SK-N-MC (cell line): ENCODE measurements around the gene DSCAM.

Experiments used
- DNase-seq: peaks from one replicate; pipeline ENCODE4 v3.0.0-alpha.2; 2011; ENCODE audit warnings: low read depth, low spot score
- H3K27ac ChIP-seq: fragments of 200-600 bp; sonication (generic); 2 replicates; pipeline ENCODE4 v1.5.1; 2016; ENCODE audit warnings: mixed run types
- H3K36me3 ChIP-seq: fragments of 200-600 bp; sonication (generic); 2 replicates; pipeline ENCODE4 v1.6.1; 2017; ENCODE audit warnings: antibody characterized with exemption, low read length, mixed read lengths; ENCODE audit not compliant: insufficient read depth
- H3K4me3 ChIP-seq: fragments of 200-600 bp; sonication (generic); 2 replicates; pipeline ENCODE4 v1.5.1; 2016
- H3K9ac ChIP-seq: fragments of 200-600 bp; sonication (generic); 2 replicates; pipeline ENCODE4 v1.8.0; 2017; ENCODE audit warnings: mixed run types, mixed read lengths; ENCODE audit not compliant: insufficient read length
- H3K9me3 ChIP-seq: fragments of 200-600 bp; sonication (generic); 2 replicates; pipeline ENCODE4 v1.6.1; 2017; ENCODE audit warnings: low read depth, mild to moderate bottlenecking, antibody characterized with exemption, low read length, moderate library complexity, mixed read lengths
- EZH2 ChIP-seq: fragments of 200-600 bp; sonication (generic); IDR thresholded peaks from one replicate; pipeline ENCODE4 v1.6.1; 2017; ENCODE audit warnings: antibody characterized with exemption
- FOXP2 ChIP-seq: optimal IDR thresholded peaks from 2 replicates; pipeline ENCODE3; 2011; ENCODE audit warnings: mild to moderate bottlenecking, moderate library complexity; ENCODE audit not compliant: insufficient read depth; ENCODE audit errors: extremely low read length, control extremely low read depth
- POLR2AphosphoS5 ChIP-seq: IDR thresholded peaks from 2 replicates; pipeline ENCODE4 v1.6.1; 2012; ENCODE audit warnings: mild to moderate bottlenecking, low read depth, low read length, borderline replicate concordance

The DSCAM gene

DNA sequence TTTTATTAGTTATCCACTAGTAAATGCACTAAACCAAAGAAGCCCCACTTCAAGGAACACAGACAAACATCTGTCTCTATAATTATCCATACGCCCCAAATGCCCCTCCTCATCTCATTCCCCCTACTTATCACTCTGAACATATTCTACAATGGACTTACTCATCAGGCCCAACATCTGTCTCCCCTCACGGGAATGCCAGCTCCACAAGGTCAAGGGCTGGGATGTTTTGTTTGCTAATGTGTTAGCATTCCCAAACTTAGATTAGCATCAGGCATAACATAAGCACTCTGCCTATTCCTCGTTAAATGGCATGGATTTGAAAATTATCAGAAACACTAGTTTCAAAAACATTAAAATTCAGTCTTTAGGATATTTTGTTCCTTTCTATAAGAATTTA, 279.5 kb downstream of the DSCAM start:
- H3K36me3 ChIP-seq, result no peaks in the 10 kb centered on the region
- DNase-seq, result no peak
- no peaks in the 10 kb centered on the region for H3K9me3 ChIP-seq
- H3K27ac ChIP-seq, result no peak overlapping the region
- no peak overlapping the region for H3K4me3 ChIP-seq
- no peak overlapping the region for H3K9ac ChIP-seq
- TF ChIP-seq POLR2AphosphoS5 (no peak), EZH2 (no peak), FOXP2 (no peak)

DNA sequence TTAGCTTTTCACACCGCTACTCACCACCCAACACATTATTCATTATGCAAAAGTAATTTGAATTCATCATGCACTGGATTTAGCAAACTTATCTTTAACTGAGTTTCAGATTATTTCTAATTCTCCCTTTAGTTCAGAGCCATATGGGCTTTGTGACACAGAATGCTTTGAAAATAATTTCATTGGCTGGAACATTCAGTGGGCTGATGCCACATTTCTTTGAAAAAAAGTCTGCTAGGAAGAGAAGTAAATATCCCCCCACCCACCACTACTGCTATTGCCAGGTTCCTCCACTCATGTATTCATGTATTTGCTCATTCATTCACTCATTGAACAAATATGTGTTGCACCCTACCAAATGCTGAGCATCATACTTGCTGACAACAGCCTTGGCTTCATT, 280.5 kb downstream of the DSCAM start:
- H3K27ac ChIP-seq, result no peak overlapping the region
- no peak for DNase-seq
- no peaks in the 10 kb centered on the region for H3K36me3 ChIP-seq
- TF ChIP-seq POLR2AphosphoS5 (no peak), FOXP2 (no peak), EZH2 (no peak)
- H3K4me3 ChIP-seq, result no peak overlapping the region
- no peak overlapping the region for H3K9ac ChIP-seq
- no peaks in the 10 kb centered on the region for H3K9me3 ChIP-seq

DNA sequence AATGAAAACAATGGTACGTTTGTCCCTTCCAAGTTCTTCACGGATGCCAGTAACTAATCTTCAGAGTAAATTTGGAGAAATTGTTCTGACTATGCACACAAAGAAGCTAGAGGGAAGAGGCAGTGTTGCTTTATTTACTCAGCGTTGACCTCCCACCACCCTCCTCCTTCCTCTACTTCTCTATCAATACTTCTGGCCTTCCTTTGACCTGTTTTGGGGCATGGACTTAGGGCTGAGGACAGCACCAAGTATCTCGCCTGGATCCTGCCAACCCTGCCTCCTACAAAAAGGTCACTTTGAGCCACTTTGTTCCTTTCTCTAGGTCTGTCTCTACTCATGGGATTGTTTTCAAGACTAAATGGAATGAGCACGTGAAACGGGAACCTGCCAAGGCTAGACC, 282.6 kb downstream of the DSCAM start:
- H3K9ac ChIP-seq, result no peak overlapping the region
- no peaks in the 10 kb centered on the region for H3K36me3 ChIP-seq
- H3K9me3 ChIP-seq, result no peaks in the 10 kb centered on the region
- no peak overlapping the region for H3K4me3 ChIP-seq
- no peak for DNase-seq
- TF ChIP-seq FOXP2 (no peak), POLR2AphosphoS5 (no peak), EZH2 (no peak)
- H3K27ac ChIP-seq, result no peak overlapping the region

DNA sequence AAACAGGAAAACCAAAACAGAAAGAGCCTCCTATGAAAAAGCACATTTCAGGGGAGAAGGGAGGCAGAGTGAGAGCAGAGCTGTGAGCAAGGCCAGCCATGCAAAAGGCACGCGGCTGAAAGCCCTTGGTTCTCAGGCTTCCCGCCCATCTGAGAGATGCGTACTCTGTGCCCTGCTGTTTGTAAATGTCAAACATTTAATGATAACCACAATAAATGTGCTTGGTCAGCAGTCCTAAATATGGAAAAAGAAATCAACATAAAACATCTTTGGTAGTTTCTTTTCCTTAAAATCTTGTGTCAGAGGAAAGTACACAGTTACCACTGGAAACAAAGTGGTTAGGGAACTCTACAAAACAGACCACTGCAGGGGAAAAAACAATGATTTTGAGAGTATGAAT, 283.1 kb downstream of the DSCAM start:
- no peak for DNase-seq
- Histone ChIP-seq H3K9ac (no peak overlapping the region), H3K9me3 (no peaks in the 10 kb centered on the region), H3K36me3 (no peaks in the 10 kb centered on the region), H3K27ac (no peak overlapping the region), H3K4me3 (no peak overlapping the region)
- TF ChIP-seq FOXP2 (no peak), EZH2 (no peak), POLR2AphosphoS5 (no peak)

DNA sequence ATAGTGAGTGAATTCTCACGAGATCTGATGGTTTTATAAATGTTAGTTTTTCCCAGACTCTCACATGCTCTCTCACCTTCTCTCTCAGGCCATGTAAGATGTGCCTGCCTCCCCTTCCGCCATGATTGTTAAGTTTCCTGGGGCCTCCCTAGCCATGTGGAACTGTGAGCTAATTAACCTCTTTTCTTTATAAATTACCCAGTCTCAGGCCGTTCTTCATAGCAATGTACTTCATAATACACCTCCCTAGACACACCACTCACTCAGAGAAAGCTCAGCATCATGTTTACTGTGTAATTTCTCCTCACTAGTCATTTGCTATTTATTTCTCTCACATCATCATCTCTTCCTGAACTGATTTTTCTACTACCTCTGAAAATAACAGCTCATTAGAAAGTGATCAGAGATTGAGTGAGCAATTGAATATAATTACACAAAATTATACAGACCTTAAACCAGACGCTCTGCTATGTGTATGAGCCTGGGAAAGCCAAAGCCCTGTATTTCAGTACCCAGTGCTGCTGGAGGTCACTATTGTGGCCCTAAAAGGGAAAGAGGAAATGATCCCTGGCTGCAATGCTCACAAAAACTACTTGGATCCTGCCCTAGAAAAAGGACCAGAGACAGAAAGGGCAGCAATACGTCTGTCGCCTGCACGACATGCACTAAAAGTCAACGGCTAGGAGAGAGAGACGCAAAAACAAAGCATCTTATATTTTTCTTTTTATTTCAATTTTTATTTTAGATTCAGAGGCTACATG, 284.5 kb downstream of the DSCAM start:
- TF ChIP-seq EZH2, result no peak

DNA sequence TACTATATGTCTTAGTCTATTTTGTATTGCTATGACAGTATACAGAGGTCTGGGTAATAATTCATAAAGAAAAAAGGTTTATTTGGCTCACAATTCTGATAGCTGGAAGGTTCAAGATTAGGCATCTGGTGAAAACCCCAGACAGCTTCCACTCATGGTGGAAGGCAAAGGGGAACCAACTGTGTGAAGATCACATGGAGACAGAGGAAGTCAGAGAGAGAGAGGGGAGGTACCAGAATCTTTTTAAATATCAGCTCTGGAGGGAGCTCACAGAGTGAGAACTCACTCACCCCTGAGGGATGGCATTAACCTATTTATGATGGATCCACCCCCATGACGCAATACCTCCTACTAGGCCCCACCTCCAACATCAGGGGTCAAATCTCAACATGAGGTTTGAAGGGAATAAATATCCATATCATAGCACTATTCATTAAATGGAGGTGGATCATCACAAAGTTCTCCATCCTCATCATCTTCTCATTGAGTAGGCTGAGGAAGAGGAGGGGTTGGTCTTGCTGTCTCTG, 290.5 kb downstream of the DSCAM start:
- no peaks in the 10 kb centered on the region for H3K9me3 ChIP-seq
- H3K36me3 ChIP-seq, result no peaks in the 10 kb centered on the region
- H3K27ac ChIP-seq, result no peak overlapping the region
- no peak for DNase-seq
- H3K4me3 ChIP-seq, result no peak overlapping the region
- TF ChIP-seq FOXP2, result no peak
- no peak for TF ChIP-seq POLR2AphosphoS5
- no peak for TF ChIP-seq EZH2
- no peak overlapping the region for H3K9ac ChIP-seq

More for the DNA sequence above, 284.5 kb downstream of the DSCAM start:
- Histone ChIP-seq H3K27ac (no peak overlapping the region), H3K4me3 (no peak overlapping the region), H3K36me3 (no peaks in the 10 kb centered on the region), H3K9ac (no peak overlapping the region), H3K9me3 (no peaks in the 10 kb centered on the region)
- no peak for DNase-seq

DNA sequence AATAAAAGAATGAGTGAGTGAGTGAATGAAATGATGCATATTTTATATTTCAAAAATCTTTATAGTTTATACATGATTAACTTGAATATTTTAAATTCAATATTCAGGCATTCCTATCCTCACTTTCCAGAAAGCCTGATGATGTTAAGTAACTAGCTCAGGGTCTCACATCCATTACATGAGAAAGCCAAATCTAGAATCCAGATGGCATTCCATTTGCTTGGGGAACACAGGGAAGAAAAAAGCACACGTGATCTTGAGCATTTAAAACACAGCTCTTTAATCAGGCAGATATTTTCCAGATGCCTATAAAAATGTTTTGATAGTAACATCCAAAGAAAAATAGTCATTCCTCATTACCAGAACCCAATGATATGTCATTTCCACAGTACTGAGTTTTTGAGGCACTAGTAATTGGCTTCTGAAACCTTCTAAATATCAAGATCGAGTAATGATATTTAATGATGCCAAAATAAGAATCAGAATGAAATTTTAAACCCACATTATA, 291.9 kb downstream of the DSCAM start:
- no peak overlapping the region for H3K9ac ChIP-seq
- DNase-seq, result no peak
- H3K9me3 ChIP-seq, result no peaks in the 10 kb centered on the region
- H3K4me3 ChIP-seq, result no peak overlapping the region
- no peaks in the 10 kb centered on the region for H3K36me3 ChIP-seq
- TF ChIP-seq EZH2 (no peak), POLR2AphosphoS5 (no peak), FOXP2 (no peak)
- H3K27ac ChIP-seq, result no peak overlapping the region

DNA sequence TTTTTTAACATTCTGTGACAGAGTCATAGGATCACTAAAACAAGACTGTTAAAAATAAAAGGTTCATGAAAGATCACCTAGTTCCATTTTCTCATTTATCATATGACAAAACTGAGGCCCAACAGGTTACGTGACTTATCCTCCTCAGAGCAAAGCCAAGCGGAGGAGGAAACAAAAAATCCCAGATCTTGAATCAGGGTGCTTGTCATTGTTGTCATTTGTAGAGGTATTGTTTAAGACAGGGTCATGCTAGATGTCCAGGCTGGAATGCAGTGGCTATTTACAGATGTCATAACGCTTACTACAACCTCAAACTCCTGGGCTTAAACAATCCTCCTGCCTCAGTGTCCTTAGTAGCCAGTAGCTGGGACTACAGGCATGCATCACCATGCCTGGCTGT, 293.2 kb downstream of the DSCAM start:
- no peaks in the 10 kb centered on the region for H3K36me3 ChIP-seq

More for the DNA sequence above, 293.2 kb downstream of the DSCAM start:
- Histone ChIP-seq H3K9me3 (no peaks in the 10 kb centered on the region), H3K27ac (no peak overlapping the region), H3K9ac (no peak overlapping the region), H3K4me3 (no peak overlapping the region)
- DNase-seq, result no peak
- TF ChIP-seq FOXP2 (no peak), POLR2AphosphoS5 (no peak), EZH2 (no peak)
